Osteoblast (primary cell): Measurements from ENCODE around the gene RETREG1. TPM values are rescaled to one million over a fixed set of nuclear protein-coding genes. Genes with fewer than 3 reads are reported as not detected.

Source experiments
- DNase-seq: peaks from one replicate; pipeline ENCODE4 v3.0.0; 2011; ENCODE audit warnings: low spot score, mixed read lengths; ENCODE audit not compliant: insufficient read length; ENCODE audit errors: missing footprints
- H2AFZ ChIP-seq: 2 replicates; pipeline ENCODE4 v1.6.0; 2011; ENCODE audit warnings: mild to moderate bottlenecking, low read length
- H3K27ac ChIP-seq: 2 replicates; pipeline ENCODE4 v1.5.1; 2011; ENCODE audit warnings: mild to moderate bottlenecking, low read depth, low read length, moderate library complexity
- H3K27me3 ChIP-seq: 2 replicates; pipeline ENCODE4 v1.6.0; 2012; ENCODE audit warnings: mild to moderate bottlenecking, control low read depth, inconsistent platforms, low read length, moderate library complexity; ENCODE audit not compliant: insufficient read depth
- H3K36me3 ChIP-seq: 2 replicates; pipeline ENCODE4 v1.5.1; 2011; ENCODE audit warnings: mild to moderate bottlenecking, low read length, control low read depth, moderate library complexity; ENCODE audit not compliant: insufficient read depth
- H3K4me1 ChIP-seq: 2 replicates; pipeline ENCODE4 v1.5.1; 2011; ENCODE audit warnings: mild to moderate bottlenecking, low read length, control low read depth, moderate library complexity; ENCODE audit not compliant: insufficient read depth
- H3K4me2 ChIP-seq: 2 replicates; pipeline ENCODE4 v1.6.0; 2011; ENCODE audit warnings: mild to moderate bottlenecking, low read length; ENCODE audit not compliant: insufficient read depth
- H3K4me3 ChIP-seq: fragments of 200-600 bp; sonication (generic); 3 replicates; pipeline ENCODE4 v1.5.1; 2012; ENCODE audit warnings: mild to moderate bottlenecking, low read length, inconsistent platforms; ENCODE audit not compliant: insufficient read depth
- H3K79me2 ChIP-seq: 2 replicates; pipeline ENCODE4 v1.6.0; 2012; ENCODE audit warnings: mild to moderate bottlenecking, low read length, control low read depth, inconsistent platforms; ENCODE audit not compliant: insufficient read depth
- H3K9me3 ChIP-seq: 2 replicates; pipeline ENCODE4 v1.5.1; 2011; ENCODE audit warnings: low read depth, low read length, control low read depth
- H4K20me1 ChIP-seq: 2 replicates; pipeline ENCODE4 v1.6.0; 2012; ENCODE audit warnings: mild to moderate bottlenecking, low read length, control low read depth; ENCODE audit not compliant: insufficient read depth
- total RNA-seq: library from RNA; depleted of rRNA; stranded (reverse); fragments of >200 nt; gene quantifications from 2 replicates; pipeline ENCODE4 v1.2.3, GENCODE V29; 2012
- TF ChIP-seq, protein P1 (sequence below): IDR thresholded peaks from 2 replicates; pipeline ENCODE4 v1.5.1; 2011; ENCODE audit warnings: mild to moderate bottlenecking, low read depth, low read length, moderate library complexity; ENCODE audit errors: extremely low read depth

The RETREG1 gene
- total RNA-seq, 1 donor = 8.3 TPM

DNA sequence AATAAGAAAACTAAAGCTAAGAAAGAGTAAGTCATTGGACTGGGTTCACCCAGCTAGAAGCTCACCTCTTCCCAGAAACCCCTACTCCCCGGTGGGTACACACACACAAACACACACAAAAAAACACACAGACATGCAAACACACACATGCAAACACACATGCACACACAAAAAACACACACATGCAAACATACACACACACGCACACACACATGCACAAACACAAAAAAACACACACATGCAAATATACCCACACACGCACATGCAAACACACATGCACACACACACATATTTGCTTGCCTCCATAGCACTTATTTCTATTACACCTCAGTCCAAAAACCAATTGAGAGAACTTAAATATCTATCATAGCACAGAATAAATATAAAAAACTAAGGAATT, 26.1 kb downstream of the RETREG1 start:
- Histone ChIP-seq H2AFZ (no peak overlapping the region), H3K4me1 (peaks cover 3% of the 10 kb centered on the region), H3K4me2 (no peak overlapping the region), H3K4me3 (no peak overlapping the region), H3K9me3 (no peaks in the 10 kb centered on the region), H3K79me2 (no peaks in the 10 kb centered on the region), H4K20me1 (no peaks in the 10 kb centered on the region), H3K27me3 (no peaks in the 10 kb centered on the region), H3K27ac (no peak overlapping the region), H3K36me3 (no peaks in the 10 kb centered on the region)
- TF ChIP-seq, protein P1, sequence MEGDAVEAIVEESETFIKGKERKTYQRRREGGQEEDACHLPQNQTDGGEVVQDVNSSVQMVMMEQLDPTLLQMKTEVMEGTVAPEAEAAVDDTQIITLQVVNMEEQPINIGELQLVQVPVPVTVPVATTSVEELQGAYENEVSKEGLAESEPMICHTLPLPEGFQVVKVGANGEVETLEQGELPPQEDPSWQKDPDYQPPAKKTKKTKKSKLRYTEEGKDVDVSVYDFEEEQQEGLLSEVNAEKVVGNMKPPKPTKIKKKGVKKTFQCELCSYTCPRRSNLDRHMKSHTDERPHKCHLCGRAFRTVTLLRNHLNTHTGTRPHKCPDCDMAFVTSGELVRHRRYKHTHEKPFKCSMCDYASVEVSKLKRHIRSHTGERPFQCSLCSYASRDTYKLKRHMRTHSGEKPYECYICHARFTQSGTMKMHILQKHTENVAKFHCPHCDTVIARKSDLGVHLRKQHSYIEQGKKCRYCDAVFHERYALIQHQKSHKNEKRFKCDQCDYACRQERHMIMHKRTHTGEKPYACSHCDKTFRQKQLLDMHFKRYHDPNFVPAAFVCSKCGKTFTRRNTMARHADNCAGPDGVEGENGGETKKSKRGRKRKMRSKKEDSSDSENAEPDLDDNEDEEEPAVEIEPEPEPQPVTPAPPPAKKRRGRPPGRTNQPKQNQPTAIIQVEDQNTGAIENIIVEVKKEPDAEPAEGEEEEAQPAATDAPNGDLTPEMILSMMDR = no peak
- no peak for DNase-seq

DNA sequence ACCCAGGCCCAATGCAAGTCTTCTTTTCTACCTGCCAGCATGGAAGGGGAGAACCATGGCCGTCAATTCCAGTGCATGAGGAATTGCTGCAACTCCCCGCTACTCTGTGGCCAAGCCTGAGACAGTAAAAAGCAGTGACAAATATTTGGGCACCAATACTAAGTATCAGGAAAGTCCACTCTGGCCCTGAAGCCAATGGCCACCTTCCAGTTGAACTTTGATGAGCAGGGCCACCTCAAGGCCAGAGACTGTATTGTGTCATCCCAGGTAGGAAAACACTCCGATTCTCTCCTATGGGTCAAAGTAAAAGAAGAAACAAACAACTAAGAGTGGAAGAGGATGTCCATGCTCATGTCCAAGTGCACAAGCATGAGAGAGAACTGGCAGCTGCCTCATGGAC, 27.1 kb downstream of the RETREG1 start:
- no peaks in the 10 kb centered on the region for H3K36me3 ChIP-seq
- H3K27me3 ChIP-seq = no peaks in the 10 kb centered on the region
- no peak overlapping the region for H3K27ac ChIP-seq
- H3K4me3 ChIP-seq = no peak overlapping the region
- DNase-seq = no peak
- no peaks in the 10 kb centered on the region for H4K20me1 ChIP-seq
- no peak overlapping the region for H2AFZ ChIP-seq
- H3K4me2 ChIP-seq = no peak overlapping the region
- TF ChIP-seq, protein P1 = no peak
- H3K4me1 ChIP-seq = peaks cover 3% of the 10 kb centered on the region
- H3K79me2 ChIP-seq = no peaks in the 10 kb centered on the region
- no peaks in the 10 kb centered on the region for H3K9me3 ChIP-seq

DNA sequence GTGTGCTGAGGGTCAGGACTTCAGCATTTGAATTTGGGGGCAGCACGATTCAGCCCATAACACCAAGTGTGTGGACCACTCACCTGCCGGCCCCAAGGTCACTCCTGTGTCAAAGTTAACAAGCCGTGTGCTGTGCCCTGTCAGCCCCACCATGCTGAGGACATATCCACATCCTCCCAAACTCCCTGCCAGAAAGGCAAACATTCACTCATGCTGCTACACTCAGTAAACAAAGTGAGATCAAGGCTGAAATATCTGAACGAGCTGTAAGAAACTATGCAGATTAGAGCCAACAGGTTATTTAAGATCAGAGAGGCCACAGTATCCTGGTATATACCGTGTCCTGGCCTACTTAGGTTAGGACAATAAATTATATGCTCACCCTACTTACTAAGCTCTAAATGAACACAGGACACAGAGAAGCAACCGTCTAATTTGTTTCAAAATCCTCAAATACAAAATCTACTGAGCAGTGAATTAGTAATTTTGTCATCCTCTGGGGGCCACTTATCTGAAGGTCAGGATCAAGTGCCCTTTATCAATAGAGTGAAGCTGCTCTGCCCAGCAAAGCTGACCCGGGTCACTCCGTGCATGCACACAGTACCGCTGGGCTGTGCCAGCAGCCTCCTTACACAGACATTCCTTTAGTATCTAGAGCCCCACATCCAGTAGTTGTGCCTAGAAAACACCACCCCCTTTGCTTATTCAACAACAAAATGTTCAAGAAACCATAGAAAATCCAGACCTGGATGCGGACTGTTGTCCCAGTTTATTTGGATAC, 28.2 kb downstream of the RETREG1 start:
- Histone ChIP-seq H2AFZ (no peak overlapping the region), H3K27ac (no peak overlapping the region), H3K4me1 (peaks cover 3% of the 10 kb centered on the region), H3K27me3 (no peaks in the 10 kb centered on the region), H3K79me2 (no peaks in the 10 kb centered on the region), H3K4me2 (no peak overlapping the region), H3K36me3 (no peaks in the 10 kb centered on the region), H4K20me1 (no peaks in the 10 kb centered on the region), H3K4me3 (no peak overlapping the region), H3K9me3 (no peaks in the 10 kb centered on the region)
- TF ChIP-seq, protein P1 = no peak
- no peak for DNase-seq

DNA sequence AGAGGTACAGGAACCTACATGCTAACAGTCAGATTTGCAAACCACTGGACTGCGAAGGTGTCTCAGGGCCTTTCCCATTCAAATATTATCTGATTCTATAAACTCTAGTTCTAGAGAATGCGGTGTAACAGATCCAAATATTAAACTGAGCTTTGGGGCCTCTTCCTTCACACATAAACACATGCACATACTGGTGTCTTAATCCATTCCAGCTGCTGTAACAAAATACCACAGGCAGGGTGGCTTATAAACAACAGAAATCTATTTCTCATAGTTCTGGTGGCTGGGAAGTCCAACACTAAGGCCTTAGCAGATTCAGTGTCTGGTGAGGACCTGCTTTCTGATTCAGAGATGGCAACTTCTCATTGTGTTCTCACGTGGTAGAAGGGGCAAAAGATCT, 30.2 kb downstream of the RETREG1 start:
- no peak overlapping the region for H2AFZ ChIP-seq
- H3K36me3 ChIP-seq = no peaks in the 10 kb centered on the region
- H3K27me3 ChIP-seq = no peaks in the 10 kb centered on the region
- H3K4me1 ChIP-seq = no peaks in the 10 kb centered on the region
- TF ChIP-seq, protein P1 = no peak
- no peak overlapping the region for H3K4me3 ChIP-seq
- H3K4me2 ChIP-seq = no peak overlapping the region
- no peak for DNase-seq
- no peak overlapping the region for H3K27ac ChIP-seq
- H4K20me1 ChIP-seq = no peaks in the 10 kb centered on the region
- H3K79me2 ChIP-seq = no peaks in the 10 kb centered on the region
- H3K9me3 ChIP-seq = no peaks in the 10 kb centered on the region
